Effector CD4-positive, alpha-beta T cell (primary cell): ENCODE data around the gene DCXR.
"Not testable (repeated sequence)": the region's sequence is repeated elsewhere in the genome, so short reads cannot be mapped to it uniquely, and the experiment has no call there.

Experiments
- DNase-seq: peaks from one replicate; pipeline ENCODE4 v3.0.0-alpha.2; 2020

The DCXR gene

DNA sequence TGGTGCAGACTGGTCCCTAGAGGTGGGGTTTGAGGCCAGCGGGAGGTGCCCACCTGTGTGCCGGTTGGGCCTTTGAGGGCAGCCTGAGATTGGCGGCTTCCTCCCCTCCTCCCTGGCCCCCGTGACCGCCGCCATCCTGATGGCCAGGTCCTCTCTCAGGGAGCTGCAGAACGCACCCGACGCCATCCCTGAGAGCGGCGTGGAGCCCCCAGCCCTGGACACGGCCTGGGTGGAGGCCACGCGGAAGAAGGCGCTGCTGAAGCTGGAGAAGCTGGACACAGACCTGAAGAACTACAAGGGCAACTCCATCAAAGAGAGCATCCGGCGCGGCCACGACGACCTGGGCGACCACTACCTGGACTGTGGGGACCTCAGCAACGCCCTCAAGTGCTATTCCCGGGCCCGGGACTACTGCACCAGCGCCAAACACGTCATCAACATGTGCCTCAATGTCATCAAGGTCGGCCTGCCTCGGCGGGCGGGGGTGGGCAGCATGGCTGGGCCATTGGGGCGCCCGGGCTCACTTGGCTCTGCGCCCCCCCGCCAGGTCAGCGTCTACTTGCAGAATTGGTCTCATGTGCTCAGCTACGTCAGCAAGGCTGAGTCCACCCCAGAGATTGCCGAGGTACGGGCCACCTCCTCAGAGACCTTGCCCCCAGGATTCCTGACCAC, 17.0 kb upstream of the DCXR start:
- peak; percentile 1 for DNase-seq

DNA sequence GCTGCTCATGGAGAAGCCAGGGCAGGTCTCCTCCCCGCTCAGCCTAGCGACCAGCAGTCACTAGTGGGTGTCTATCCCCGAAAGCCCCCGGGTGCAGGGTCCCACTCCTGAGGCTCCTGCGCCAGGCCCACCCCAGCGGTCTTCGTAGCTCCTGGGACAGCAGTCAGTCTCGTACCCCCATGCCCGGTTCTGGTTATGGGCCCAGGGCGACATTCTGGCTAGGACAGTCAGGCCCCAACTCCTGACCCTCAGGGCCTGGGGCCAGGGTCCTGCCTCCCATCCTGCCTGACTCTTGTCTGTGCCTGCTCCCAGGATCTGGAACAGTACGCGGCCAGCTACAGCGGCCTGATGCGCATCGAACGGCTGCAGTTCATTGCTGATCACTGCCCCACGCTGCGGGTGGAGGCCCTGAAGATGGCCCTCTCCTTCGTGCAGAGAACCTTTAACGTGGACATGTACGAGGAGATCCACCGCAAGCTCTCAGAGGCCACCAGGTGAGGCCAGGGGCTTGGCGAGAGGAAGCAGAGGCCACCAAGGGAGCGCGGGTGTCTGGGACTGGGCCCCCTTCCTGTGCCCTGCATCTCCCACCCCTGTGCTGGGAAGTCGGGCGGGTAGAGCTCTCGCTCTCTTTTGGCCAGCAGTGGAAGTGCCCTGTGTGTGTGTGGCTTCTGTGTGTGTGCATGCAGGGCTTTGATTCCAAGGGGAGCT, 16.2 kb upstream of the DCXR start:
- DNase-seq = no peak

DNA sequence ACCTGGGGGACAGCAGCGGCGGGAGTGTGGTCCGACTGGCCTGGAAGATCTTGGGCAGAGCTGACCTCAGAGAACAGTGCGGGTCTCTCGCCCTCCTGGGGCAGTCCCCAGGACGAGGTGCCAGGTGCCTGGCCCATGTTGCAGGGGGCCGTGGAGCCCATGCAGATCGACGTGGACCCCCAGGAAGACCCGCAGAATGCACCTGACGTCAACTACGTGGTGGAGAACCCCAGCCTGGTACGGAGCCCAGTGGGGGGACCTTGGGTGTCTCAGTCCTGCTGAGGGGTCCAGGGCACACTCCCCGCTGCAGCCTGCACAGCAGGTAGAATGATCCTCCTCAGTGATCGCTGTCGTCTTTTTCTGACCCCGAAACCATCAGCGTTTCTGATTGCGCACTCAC, 15.6 kb upstream of the DCXR start:
- peak; percentile 1 for DNase-seq

DNA sequence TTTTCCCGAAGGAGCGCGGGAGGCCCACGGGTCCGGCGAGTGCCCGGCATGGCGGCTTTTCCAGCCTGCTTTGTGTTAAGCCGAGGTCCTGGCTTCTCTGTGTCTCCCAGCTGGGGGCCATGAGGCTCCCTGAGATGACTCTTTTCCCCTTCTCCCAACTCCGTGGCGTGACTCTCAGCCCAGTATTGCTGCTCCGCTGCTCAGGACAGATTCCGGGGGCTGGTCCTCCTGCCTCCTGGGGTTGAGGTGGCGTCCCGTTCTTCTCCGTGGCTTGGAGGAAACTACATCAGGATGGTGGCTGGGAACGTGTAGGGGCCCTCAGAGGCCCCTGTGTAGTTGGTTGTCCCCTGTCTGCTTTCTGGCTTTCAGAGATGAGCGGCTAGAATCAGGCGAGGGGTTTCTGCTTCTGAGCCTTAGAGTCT, 15.2 kb upstream of the DCXR start:
- DNase-seq = no peak

DNA sequence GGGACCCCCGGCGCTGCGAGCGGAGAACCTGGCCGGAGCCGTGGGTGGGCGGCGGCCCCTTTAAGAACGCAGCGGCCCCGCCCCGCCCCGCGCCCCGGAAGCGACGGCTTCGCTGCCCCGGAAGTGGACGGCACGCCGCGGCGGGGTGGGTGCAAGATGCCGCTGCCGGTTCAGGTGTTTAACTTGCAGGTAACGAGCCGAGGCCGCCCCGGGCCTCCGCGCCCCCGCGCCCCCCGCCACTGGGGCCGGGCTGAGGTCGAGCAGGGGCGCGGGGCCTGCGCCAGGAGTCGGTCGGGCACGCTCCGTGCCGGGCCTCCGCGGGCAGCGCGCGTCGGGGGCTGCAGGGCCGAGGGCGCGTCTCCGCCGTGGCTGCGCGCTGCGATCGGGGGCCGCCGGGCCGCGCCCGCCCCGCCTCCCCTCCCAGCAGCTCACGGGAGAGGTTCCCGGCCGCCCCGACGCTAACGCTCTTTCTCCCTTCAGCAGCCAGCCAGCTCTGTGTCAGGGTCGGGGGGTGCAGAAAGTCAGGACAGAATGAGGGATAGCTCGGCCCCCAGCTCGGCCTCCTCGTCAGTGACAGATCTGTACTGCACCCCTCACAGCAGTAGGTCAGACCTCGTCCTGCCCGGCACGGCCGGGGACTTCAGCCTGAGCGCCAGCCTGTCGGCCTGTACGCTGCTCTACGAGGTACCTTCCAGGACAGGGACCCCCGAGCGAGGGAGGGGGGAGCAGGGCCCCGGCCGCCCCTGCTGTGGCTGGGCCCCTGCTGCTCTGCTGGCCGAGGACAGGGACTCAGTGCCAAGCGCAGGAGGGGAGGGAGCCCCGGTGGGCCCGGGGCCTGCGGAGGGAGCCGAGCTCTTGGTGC, 14.5 kb upstream of the DCXR start, which contains the start of the genes GPS1 and RFNG:
Gene GPS1 (plus strand): TSS at position 123 of the 862 bp plus-strand sequence. CDS start 34 bp downstream, at position 157.
Gene RFNG (minus strand): TSS at position 36 of the 862 bp plus-strand sequence. CDS start 45 bp downstream, outside the sequence.
- DNase-seq = peak; percentile 79

DNA sequence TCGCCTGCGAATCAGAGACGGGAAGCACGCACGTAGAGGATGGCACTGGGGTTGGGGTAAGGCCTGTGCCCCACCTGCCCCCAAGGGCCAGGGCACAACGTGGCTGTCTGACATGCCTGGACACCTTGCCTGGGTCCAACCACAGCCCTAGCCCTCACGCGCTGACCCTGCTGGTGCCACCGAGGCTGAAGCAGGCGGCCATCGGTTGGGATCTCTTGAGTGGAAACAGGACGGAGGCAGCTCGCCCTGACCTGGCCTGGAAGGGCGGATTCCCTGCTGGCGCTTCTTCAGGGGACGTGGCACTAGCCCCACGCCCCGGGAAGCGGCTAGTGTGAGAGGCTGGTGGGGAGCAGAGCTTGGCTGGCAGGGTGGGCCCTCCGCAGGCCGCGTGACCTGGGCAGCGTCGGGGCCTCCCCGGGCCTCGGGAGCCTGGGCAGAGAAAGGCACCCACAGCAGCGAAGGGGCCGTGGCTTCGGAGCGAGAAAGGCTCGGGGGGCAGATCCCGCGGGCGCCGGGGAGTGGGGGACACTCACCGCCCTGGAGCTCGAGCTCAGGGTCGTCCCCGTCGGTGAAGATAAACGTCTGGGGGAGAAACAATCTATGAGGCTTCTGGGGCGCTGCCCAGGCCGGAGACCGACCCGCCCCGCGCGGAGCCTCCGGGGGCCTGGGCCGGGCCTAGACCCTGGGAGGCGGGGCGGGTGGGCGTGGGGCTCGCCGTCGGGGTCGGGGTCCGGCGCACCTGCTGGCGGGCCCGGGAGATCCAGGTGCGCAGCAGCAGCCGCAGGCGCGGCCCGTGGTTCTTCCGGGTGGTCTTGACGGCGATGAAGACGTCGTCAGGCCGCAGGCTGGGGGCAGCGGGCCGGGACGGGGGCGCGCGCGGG, 13.5 kb upstream of the DCXR start:
- peak; percentile 2 for DNase-seq

DNA sequence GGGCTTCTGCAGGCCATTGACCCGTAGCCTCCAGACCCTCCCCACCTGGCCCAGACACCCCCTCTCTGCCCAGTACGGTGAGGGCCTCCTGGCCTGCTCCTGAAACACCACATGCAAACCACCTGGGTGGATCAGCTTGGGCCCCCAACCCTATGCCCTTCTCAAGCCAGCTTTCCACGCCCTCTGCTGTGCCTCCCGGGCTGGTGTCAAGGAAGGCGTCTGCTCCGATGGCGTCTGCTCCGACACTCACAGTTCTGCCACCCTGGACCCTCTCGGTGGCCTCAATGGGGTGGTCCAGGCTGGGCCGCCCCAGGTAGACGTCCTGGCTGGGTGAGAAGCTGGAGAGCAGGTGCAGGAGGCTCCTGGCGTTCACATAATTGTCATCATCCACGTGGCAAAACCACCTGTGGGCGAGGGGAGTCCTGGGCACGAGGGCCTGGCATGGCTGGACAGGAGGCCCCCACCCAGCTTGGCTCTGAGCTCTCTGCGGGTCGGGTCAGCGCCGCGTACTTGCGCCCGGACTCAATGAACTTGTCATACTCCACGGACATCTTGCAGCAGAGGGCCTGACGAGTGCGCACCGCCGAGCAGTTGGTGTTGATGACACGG, 12.8 kb upstream of the DCXR start:
- peak; percentile 1 for DNase-seq

DNA sequence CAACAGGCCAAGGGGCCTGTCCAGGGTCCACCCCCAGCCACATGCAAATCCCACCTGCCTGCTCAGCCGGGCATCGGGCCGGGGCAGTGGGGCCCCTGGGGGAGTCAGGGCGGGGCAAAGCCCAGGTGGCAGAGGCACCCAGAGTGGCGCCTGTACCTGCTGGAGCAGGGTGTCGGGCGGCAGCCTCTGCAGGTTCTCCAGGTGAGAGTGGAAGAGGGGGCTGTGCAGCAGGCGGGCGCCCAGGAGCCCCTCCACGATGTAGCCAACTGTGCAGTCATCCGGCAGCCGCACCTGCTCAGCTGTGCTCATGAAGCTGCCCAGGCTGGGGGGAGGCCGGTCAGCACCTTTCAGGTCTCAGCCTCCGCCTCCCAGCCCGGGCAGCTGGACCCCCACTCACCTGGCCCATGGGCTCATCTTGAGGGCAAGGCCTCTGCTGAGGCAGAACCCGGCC, 12.0 kb upstream of the DCXR start:
- DNase-seq = no peak

DNA sequence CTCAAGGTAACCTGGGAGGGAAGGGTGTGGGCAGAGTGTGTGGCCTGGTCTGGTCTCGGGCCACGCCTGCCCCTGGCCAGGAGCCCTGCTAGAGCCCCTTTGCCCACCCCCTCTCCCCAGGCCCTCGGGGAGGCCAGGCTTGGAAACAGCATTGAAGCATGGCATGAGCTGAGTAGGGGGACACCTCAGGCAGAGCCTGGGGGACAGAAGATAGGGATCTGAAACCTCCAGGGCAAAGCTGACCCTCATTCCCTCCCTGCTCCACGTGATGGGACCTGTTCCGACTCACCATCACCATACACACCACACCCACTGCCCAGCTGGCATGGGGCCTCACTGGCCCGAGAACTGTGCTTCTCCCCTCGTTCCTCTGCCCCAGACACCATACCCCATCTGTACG, 11.6 kb upstream of the DCXR start:
- no peak for DNase-seq

DNA sequence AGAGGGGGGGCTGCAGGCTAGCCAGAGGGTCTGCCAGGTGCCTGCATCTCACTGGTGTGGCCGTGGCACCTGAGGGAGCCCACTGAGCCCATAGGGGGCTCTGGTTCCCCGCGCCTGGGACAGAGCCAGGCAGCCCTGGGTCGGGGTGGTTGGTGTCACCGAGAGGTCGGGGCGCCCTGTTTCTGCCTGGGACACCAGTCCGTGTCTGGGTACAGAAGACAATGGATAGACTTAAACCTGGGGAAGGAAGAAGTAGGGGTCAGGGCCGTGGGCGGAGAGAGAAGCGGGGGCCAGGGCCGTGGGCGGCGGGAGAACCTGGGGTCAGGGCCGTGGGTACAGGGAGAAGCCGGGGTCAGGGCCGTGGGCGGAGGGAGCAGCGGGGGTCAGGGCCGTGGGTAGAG, 11.1 kb upstream of the DCXR start:
- DNase-seq = no peak

DNA sequence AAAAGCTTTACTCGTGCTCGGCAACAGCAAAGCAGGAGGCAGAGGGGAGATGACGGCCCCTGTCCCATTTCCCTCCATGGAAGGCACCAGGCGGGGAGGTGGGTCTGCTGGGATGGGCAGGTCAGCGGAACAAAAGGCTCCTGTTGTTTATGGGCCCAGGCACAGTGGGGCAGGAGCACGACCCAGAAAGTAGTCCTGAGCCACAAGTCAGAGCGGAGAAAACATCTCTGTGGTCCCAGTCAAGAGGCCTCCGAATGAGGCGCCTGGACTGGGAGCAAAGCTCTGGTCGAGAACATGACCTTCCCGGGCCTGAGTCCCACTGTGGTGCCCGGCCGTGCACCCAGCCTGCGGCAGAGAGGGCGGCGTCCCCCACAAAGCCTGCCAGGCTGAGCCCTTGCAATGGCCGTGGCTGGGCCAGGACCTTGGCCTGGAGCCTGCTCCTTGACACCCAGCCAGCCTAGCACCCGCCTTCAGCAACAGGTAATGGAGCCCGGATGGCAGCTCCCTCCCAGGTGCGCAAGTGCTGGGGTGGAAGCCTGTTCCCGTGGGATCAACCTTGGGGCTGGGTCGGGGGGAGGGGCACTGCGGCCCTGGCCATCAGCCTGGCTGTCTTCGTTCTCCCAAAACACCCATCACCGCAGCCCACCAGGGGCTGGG, 10.5 kb upstream of the DCXR start:
- no peak for DNase-seq

DNA sequence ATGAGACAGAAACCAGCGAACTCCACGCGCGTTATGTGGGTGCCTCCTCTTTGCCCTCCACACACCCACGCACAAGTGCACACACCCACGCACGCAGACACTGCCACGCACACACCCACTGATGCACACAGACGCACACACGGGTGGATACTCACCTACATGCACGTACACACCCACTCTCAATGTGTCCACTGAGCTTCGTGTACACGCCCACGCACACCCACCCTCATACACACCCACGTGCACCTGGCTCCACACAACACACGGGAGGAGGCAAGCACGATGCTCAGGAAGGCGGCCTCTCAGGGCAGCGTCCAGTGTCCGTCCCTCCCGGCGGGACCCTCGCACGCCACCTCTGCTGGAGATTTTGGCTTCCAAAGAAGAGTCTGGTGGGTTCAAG, 9.9 kb upstream of the DCXR start:
- no peak for DNase-seq

DNA sequence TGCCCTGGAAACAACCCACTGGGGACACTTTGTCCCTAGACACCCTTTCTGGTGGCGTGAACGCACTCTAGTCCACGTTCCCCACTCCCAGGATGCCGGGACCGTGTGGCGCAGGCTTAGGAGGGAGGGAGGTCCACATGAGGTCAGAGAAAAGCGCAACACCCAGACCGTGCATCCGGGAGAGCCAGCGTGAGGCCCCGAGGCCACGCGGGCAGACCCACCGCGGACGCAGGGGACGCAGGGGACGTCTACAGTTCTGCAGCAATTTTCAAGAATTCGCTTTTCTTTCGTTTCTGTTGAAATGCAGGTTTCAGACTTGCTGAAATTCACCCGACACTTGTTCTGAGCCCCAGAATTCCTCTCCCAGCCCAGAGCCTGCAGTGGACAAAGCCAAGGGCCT, 9.4 kb upstream of the DCXR start:
- no peak for DNase-seq

DNA sequence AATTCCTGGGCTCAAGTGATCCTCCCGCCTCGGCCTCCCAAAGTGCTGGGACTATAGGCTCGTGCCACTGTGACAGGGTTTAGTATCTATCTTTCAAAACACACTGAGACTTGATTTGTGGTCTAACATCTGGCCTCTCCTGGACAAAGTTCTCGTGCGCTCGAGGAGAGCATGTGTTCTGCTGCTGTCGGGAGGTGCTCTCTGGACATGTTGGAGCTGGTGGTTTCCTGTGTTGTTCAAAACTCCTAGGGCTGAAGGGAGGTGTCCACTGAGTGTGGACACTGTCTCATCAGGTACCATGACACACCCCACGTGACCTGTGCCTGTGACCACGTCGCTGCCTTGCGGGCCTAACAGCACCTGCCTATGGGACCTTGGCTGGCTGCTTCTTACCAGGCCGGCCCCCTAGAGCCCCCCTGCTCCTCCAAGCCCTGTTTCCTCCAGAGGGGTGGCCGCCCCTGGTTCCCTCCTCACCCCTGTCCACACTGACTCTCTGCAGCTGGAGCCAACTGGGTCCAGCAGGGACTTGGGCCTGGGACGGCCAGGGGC, 8.5 kb upstream of the DCXR start:
- DNase-seq = no peak

DNA sequence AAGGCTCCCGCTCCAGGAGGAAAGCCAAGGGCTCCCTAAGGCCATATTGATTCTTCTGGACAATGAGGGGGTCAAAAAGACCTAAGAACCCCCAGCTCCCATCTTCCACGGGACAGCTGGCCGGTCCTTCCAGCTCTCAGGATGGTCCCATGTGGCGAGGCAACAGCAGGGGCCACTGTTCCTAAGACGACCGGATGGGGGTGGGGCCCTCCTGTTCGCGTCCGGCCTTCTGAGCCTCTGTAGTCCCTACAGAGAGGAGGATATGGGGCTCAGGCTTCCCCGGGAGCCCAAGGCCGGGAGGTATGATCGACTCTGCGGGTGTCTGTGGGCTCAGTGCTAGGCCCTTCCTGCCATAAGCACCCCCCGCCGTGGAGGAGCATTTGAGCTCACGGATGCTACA, 6.0 kb upstream of the DCXR start:
- no peak for DNase-seq

DNA sequence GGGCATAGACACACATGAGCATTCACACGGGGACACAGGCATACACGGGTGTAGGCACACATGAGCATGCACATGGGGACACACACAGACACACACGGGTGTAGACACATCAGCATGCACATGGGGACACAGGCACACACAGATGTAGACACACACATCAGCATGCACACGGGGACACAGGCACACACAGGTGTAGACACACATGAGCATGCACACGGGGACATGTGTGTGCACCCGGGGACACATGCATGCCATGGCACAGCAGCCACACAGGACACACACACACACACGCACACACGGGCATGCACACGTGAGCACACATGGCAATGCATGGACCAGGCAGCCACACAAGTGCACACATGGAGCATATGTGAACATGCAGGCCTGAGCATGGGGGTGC, 5.2 kb upstream of the DCXR start:
- DNase-seq = no peak

DNA sequence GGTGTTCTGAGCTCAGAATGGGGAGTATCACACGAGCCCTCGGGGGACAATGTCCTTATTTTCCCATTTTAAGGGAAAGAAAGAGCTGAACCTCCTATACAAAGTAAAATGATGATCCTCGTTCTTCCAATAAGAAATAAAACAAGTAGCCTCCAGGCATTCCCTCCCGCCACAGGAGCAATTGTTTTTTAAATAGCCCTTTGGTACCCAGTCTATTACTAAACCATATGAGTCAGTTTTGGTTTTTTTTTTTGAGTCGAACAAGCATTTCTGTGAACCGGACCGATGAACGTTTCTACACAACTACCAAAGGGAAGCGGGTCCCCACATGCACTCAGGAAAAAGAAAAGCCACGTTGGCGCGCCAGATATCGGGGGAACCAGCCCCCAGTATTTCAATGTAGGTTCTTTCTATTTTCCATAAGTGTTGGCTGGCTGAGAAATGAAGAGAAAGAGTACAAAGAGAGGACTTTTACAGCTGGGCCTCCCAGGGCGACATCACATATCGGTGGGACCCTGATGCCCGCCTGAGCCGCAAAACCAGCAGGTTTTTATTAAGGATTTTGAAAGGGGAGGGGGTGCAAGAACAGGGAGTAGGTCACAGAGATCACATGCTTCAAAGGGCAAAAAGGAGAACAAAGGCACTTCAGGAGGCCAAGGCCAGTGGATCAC, 3.8 kb upstream of the DCXR start:
- no peak for DNase-seq

DNA sequence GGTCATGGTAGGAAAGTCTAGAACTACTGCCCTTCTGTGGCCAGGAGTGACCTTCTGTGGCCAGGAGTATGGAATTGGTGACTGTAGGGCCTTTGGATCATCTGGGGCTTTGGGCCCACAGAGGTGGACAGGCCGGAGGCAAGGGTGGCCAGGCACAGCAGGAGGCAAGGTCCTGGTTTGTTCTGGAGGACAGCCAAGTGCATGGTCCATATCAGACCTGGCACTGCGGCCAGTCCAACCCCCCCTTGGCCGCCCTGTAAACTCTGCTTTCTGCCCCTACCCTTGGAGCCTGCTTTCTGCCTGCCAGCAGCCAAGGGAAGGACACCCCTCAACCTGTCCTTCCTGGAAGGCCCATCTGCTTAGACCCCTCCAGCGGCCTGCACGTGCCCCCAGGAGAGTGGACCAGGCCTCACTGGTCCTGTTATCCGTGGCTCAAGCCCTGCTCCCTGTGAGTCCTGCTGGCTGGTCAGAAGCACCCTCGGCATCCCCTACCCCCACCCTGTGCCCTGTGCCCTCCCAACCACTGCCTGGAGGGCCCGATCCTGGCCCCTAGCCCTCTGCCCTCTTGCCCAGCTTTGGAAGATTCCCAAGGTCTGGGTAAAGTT, 2.3 kb upstream of the DCXR start:
- no peak for DNase-seq

DNA sequence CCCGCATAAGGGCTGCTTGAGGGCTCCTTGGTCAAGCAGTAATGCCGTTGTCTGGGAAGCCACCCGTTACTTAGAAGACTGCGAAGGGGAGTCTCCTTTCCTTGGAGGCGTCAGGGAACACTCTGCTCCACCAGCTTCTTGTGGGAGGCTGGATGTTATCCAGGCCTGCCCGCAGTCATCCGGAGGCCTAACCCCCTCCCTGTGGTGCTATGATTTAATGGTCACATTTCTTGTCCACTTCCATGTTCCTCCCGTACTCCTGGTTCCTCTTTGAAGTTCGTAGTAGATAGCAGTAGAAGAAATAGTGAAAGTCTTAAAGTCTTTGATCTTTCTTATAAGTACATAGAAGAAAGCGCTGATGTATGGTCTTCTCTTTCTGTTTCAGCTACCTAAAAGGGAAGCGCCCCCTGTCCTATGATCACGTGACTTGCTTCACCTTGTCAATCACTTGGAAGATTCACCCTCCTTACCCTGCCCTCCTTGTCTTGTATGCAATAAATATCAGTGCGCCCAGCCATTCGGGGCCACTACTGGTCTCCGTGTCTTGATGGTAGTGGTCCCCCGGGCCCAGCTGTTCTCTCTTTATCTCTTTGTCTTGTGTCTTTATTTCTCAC, 1.4 kb upstream of the DCXR start:
- not testable (repeated sequence) for DNase-seq

DNA sequence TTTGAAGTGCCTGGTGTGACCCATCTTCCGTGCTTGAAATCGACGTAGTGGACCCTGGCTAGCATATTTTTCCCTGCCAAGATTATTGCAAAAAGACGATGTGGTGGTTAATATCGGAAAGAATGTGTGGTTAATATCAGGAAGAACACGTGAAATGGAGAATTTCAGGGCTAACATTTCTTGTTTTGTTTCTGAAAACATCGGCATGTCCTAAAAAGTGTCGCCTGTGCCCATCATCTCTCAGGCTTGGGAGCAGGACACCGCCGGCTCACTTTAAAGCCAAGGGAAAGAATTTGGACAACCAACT, 345 bp upstream of the DCXR start:
- DNase-seq = no peak
